Measurements from ENCODE around the gene MYLK.

GRCh38 chr3:123695152-123695551, 189.0 kb downstream of the MYLK start:
- no peak for TF ChIP-seq CTCF (IDR thresholded peaks at IDR 0.05)
- TF ChIP-seq POLR2A (IDR thresholded peaks at IDR 0.05) = no peak
